HCT116 (cell line): ENCODE measurements around the gene TYW3. TPM values are rescaled to one million over a fixed set of nuclear protein-coding genes. Genes with fewer than 3 reads are reported as not detected.

ENCODE experiments used
- ATAC-seq: fragments of 200-7000 bp; cut with Tn5 transposase; 2 replicates; pipeline ENCODE4 v1.9.1; 2020; ENCODE audit warnings: mild to moderate bottlenecking, moderate library complexity
- BruUV-seq: library from RNA; stranded (reverse); fragments of 400-500 nt; replicated peaks from 2 replicates; lab custom pipeline; 2021; lab: Mats Ljungman, UMichigan
- CTCF ChIA-PET: fragments of 300-600 bp; sonication (Branson Sonifier 250); formaldehyde crosslinking; loops from one replicate; lab custom pipeline; 2021; ENCODE audit warnings: antibody characterized with exemption; lab: Charles Lee
- POLR2A ChIA-PET: fragments of 300-600, 350-600 bp; sonication (Branson Sonifier 250); formaldehyde crosslinking; loops from one replicate; lab custom pipeline; 2021; ENCODE audit warnings: antibody characterized with exemption; lab: Charles Lee
- RAD21 ChIA-PET, 2 experiments: fragments of 300-600 bp; sonication (Branson Sonifier 250); formaldehyde crosslinking; loops; one replicate each; lab custom pipeline; 2023; ENCODE audit warnings: low total read pairs in 2 of 2; ENCODE audit not compliant: uncharacterized antibody in 2 of 2, unreplicated experiment in 2 of 2, low non-redundant PET in 1 of 2; lab: Charles Lee
- DNase-seq: peaks from one replicate; pipeline ENCODE4 v3.0.0-alpha.2; 2010; ENCODE audit warnings: low read depth, low spot score
- H2AFZ ChIP-seq: fragments of 200-600 bp; shearing (Covaris generic), sonication (generic); 2 replicates; pipeline ENCODE4 v1.6.1; 2017; ENCODE audit warnings: low read depth, mixed run types, mixed read lengths, antibody characterized with exemption, low read length; ENCODE audit not compliant: poor library complexity, severe bottlenecking
- H3K27ac ChIP-seq: 2 replicates; pipeline ENCODE4 v1.5.1; 2012; ENCODE audit warnings: low read depth, low read length
- H3K27me3 ChIP-seq: fragments of 200-600 bp; sonication (generic); 2 replicates; pipeline ENCODE4 v1.6.1; 2016; ENCODE audit warnings: mixed run types, low read length, mixed read lengths; ENCODE audit not compliant: insufficient read depth
- H3K36me3 ChIP-seq, 2 experiments: fragments of 200-500 bp in 1 of 2; fragments of 200-600 bp in 1 of 2; sonication (Bioruptor generic) in 1 of 2; sonication (generic) in 1 of 2; 2 replicates each; pipeline versions ENCODE4 v1.5.1 to v1.6.1; 2014 to 2016; ENCODE audit warnings: low read length in 2 of 2, inconsistent platforms in 1 of 2, mixed read lengths in 1 of 2, mixed run types in 1 of 2; ENCODE audit not compliant: insufficient read depth in 2 of 2, control insufficient read depth in 1 of 2
- H3K4me1 ChIP-seq, 2 experiments: fragments of 200-600 bp in 1 of 2; sonication (generic) in 1 of 2; 2 replicates each; pipeline versions ENCODE4 v1.5.1 to v1.6.1; 2012 to 2017; ENCODE audit warnings: low read length in 2 of 2, inconsistent platforms in 1 of 2, mild to moderate bottlenecking in 1 of 2, mixed read lengths in 1 of 2, mixed run types in 1 of 2, moderate library complexity in 1 of 2; ENCODE audit not compliant: insufficient read depth in 2 of 2, control insufficient read depth in 1 of 2
- H3K4me2 ChIP-seq: fragments of 200-600 bp; sonication (generic); 2 replicates; pipeline ENCODE4 v1.6.1; 2017; ENCODE audit warnings: mixed run types, low read length, mixed read lengths
- H3K4me3 ChIP-seq, 2 experiments: fragments of 200-600 bp in 1 of 2; sonication (generic) in 1 of 2; replicated peaks in 1 of 2; 2 replicates each; pipeline ENCODE4 v1.5.1; 2011 to 2016; ENCODE audit warnings: low read length in 2 of 2, control low read depth in 1 of 2, low read depth in 1 of 2, mild to moderate bottlenecking in 1 of 2, mixed read lengths in 1 of 2, mixed run types in 1 of 2
- H3K79me2 ChIP-seq: fragments of 200-600 bp; sonication (generic); 2 replicates; pipeline ENCODE4 v1.6.1; 2017; ENCODE audit warnings: mild to moderate bottlenecking, mixed run types, low read length, moderate library complexity, mixed read lengths; ENCODE audit not compliant: insufficient read depth
- H3K9ac ChIP-seq: fragments of 200-600 bp; sonication (generic); 2 replicates; pipeline ENCODE4 v1.6.1; 2016; ENCODE audit warnings: low read length, mixed read lengths
- H3K9me2 ChIP-seq: fragments of 200-600 bp; sonication (generic), shearing (Covaris generic); 2 replicates; pipeline ENCODE4 v1.6.1; 2017; ENCODE audit warnings: mixed run types, mild to moderate bottlenecking, moderate library complexity; ENCODE audit not compliant: insufficient read depth
- H3K9me3 ChIP-seq, 2 experiments: fragments of 200-500 bp in 1 of 2; fragments of 200-600 bp in 1 of 2; sonication (Bioruptor generic) in 1 of 2; sonication (generic) in 1 of 2; 2 replicates each; pipeline ENCODE4 v1.6.1; 2014 to 2017; ENCODE audit warnings: low read length in 2 of 2, mixed read lengths in 2 of 2, inconsistent platforms in 1 of 2, low read depth in 1 of 2, mild to moderate bottlenecking in 1 of 2, mixed run types in 1 of 2, moderate library complexity in 1 of 2; ENCODE audit not compliant: control insufficient read depth in 1 of 2, insufficient read depth in 1 of 2
- H4K20me1 ChIP-seq: fragments of 200-600 bp; sonication (generic), shearing (Covaris generic); 2 replicates; pipeline ENCODE4 v1.6.1; 2017; ENCODE audit warnings: mixed run types, mild to moderate bottlenecking, moderate library complexity; ENCODE audit not compliant: insufficient read depth
- ATF3 ChIP-seq: IDR thresholded peaks from 2 replicates; pipeline ENCODE4 v1.6.1; 2012
- CBX3 ChIP-seq: IDR thresholded peaks from 2 replicates; pipeline ENCODE4 v1.6.1; 2012; ENCODE audit warnings: low read depth
- ELF1 ChIP-seq: IDR thresholded peaks from 2 replicates; pipeline ENCODE4 v1.6.1; 2012; ENCODE audit warnings: low read depth, borderline replicate concordance
- EZH2phosphoT487 ChIP-seq: fragments of 200-600 bp; IDR thresholded peaks from 2 replicates; pipeline ENCODE4 v1.6.1; 2018; ENCODE audit warnings: antibody characterized with exemption, borderline replicate concordance
- FOSL1 ChIP-seq: IDR thresholded peaks from 2 replicates; pipeline ENCODE4 v1.6.1; 2012; ENCODE audit warnings: low read depth
- JUND ChIP-seq: IDR thresholded peaks from 2 replicates; pipeline ENCODE4 v1.6.1; 2012
- MAX ChIP-seq: IDR thresholded peaks from 2 replicates; pipeline ENCODE4 v1.6.1; 2012
- POLR2AphosphoS5 ChIP-seq: IDR thresholded peaks from 2 replicates; pipeline ENCODE4 v1.6.1; 2011; ENCODE audit warnings: mild to moderate bottlenecking, low read depth, low read length, moderate library complexity
- RAD21 ChIP-seq: IDR thresholded peaks from 2 replicates; pipeline ENCODE4 v1.6.1; 2012; ENCODE audit warnings: low read depth, mild to moderate bottlenecking
- SIN3A ChIP-seq: IDR thresholded peaks from 2 replicates; pipeline ENCODE4 v1.6.1; 2012; ENCODE audit warnings: low read depth
- SP1 ChIP-seq: IDR thresholded peaks from 2 replicates; pipeline ENCODE4 v1.6.1; 2012; ENCODE audit warnings: low read depth
- SRF ChIP-seq: IDR thresholded peaks from 2 replicates; pipeline ENCODE4 v1.6.1; 2012; ENCODE audit warnings: low read depth
- TCF7L2 ChIP-seq: IDR thresholded peaks from 2 replicates; pipeline ENCODE4 v1.7.0; 2011; ENCODE audit warnings: borderline replicate concordance, inconsistent platforms; ENCODE audit not compliant: insufficient read depth, insufficient read length; ENCODE audit errors: extremely low read depth
- ZBTB33 ChIP-seq: IDR thresholded peaks from 2 replicates; pipeline ENCODE4 v1.6.1; 2011; ENCODE audit warnings: mild to moderate bottlenecking, low read length, moderate library complexity; ENCODE audit not compliant: insufficient replicate concordance; ENCODE audit errors: extremely low read depth
- ZFX ChIP-seq: fragments of 450-650 bp; IDR thresholded peaks from 2 replicates; pipeline ENCODE4 v1.6.1; 2017
- ZNF274 ChIP-seq: fragments of 200-500 bp; sonication (Bioruptor generic); IDR thresholded peaks from 2 replicates; pipeline ENCODE4 v1.6.1; 2014; ENCODE audit warnings: mild to moderate bottlenecking, low read depth, low read length, inconsistent platforms
- intact Hi-C: fragments of 100-400 bp; cut with micrococcal nuclease; formaldehyde crosslinking; loops from 2 replicates; pipeline ENCODE4 v1.10.0; 2022
- total RNA-seq: library from RNA; stranded (reverse); gene quantifications from one replicate; pipeline ENCODE4 v1.2.1, GENCODE V29; 2021; ENCODE audit not compliant: unreplicated experiment

TYW3 gene
- total RNA-seq, 1 experiment from 2014 or later, result 31.8 TPM

- Histone ChIP-seq H3K9me2 (no peaks in the 10 kb centered on the region), H3K4me1 (no peaks in the 10 kb centered on the region), H3K9ac (no peak overlapping the region), H2AFZ (no peak overlapping the region), H3K4me3 (no peak overlapping the region), H3K4me2 (no peak overlapping the region), H3K36me3 (peaks cover 6 to 8% of the 10 kb centered on the region in 2 experiments; a peak in 2 of 4 replicates), H3K27me3 (no peaks in the 10 kb centered on the region), H3K27ac (no peak overlapping the region), H3K9me3 (no peaks in the 10 kb centered on the region), H4K20me1 (no peaks in the 10 kb centered on the region), H3K79me2 (no peaks in the 10 kb centered on the region)
- ChIA-PET POLR2A (no interaction called here), RAD21 (no interaction called here), CTCF (no interaction called here)
- TF ChIP-seq SP1, result no peak
- no peak for TF ChIP-seq POLR2AphosphoS5
- TF ChIP-seq JUND, result no peak
- no peak for TF ChIP-seq TCF7L2
- no peak for TF ChIP-seq ELF1
- no peak for TF ChIP-seq EZH2phosphoT487
- no peak for TF ChIP-seq CBX3
- TF ChIP-seq SIN3A, result no peak
- no peak for TF ChIP-seq SRF
- no peak for TF ChIP-seq ATF3
- no peak for TF ChIP-seq FOSL1
- no peak for TF ChIP-seq ZFX
- TF ChIP-seq MAX, result no peak
- no peak for TF ChIP-seq ZBTB33
- TF ChIP-seq RAD21, result no peak
- TF ChIP-seq ZNF274, result no peak
- intact Hi-C loops, result no loop called here
- no TSS peak for BruUV-seq
- DNase-seq (no peak), ATAC-seq (no peak)
These were observed 15.3 kb upstream of the TYW3 start for GRCh38 chr1:74717626-74718025.
